A673 (cell line): ENCODE data around the gene FZD1. TPM values are rescaled to one million over a fixed set of nuclear protein-coding genes. Genes with fewer than 3 reads are reported as not detected.

Experiments
- BruUV-seq: library from RNA; stranded (reverse); fragments of 400-500 nt; replicated peaks from 2 replicates; lab custom pipeline; 2021; lab: Mats Ljungman, UMichigan
- CTCF ChIA-PET: fragments of 300-600 bp; sonication (Branson Sonifier 250); formaldehyde crosslinking; loops from one replicate; lab custom pipeline; 2022; ENCODE audit warnings: antibody characterized with exemption; lab: Charles Lee
- POLR2A ChIA-PET: fragments of 300-600 bp; sonication (Branson Sonifier 250); formaldehyde crosslinking; loops from one replicate; lab custom pipeline; 2022; ENCODE audit warnings: antibody characterized with exemption; ENCODE audit not compliant: low non-redundant PET; lab: Charles Lee
- DNase-seq: peaks from one replicate; pipeline ENCODE4 v3.0.0-alpha.2; 2015; ENCODE audit warnings: low spot score
- H3K27ac ChIP-seq: fragments of 200-600 bp; sonication (generic); 2 replicates; pipeline ENCODE4 v1.5.1; 2016; ENCODE audit warnings: mixed run types, low read depth, mild to moderate bottlenecking, mixed read lengths, antibody characterized with exemption, low read length; ENCODE audit not compliant: poor library complexity, severe bottlenecking
- H3K27me3 ChIP-seq: fragments of 200-600 bp; sonication (generic); replicated peaks from 2 replicates; pipeline ENCODE4 v1.6.1; 2017; ENCODE audit warnings: mixed run types, low read depth, mild to moderate bottlenecking, mixed read lengths, antibody characterized with exemption, low read length; ENCODE audit not compliant: insufficient read depth, poor library complexity
- H3K36me3 ChIP-seq: fragments of 200-600 bp; sonication (generic); 2 replicates; pipeline ENCODE4 v1.6.1; 2016; ENCODE audit warnings: mixed run types, mild to moderate bottlenecking, mixed read lengths, antibody characterized with exemption, low read length; ENCODE audit not compliant: insufficient read depth, poor library complexity, severe bottlenecking
- H3K4me1 ChIP-seq: fragments of 200-600 bp; sonication (generic); 2 replicates; pipeline ENCODE4 v1.6.1; 2017; ENCODE audit warnings: mixed run types, mild to moderate bottlenecking, mixed read lengths, antibody characterized with exemption, low read length; ENCODE audit not compliant: insufficient read depth, poor library complexity, severe bottlenecking
- H3K4me3 ChIP-seq: fragments of 200-600 bp; sonication (generic); 2 replicates; pipeline ENCODE4 v1.5.1; 2016; ENCODE audit warnings: low read depth, mixed run types, mild to moderate bottlenecking, mixed read lengths, low read length; ENCODE audit not compliant: poor library complexity, severe bottlenecking
- H3K9me3 ChIP-seq: fragments of 200-600 bp; sonication (generic); 2 replicates; pipeline ENCODE4 v1.6.1; 2016; ENCODE audit warnings: mixed run types, low read depth, mild to moderate bottlenecking, mixed read lengths, antibody characterized with exemption, low read length; ENCODE audit not compliant: poor library complexity, severe bottlenecking
- CTCF ChIP-seq: fragments of 300-800, 200-600 bp; sonication (generic); conservative IDR thresholded peaks from 2 replicates; pipeline ENCODE4 v1.5.1; 2017; ENCODE audit warnings: low read depth, mild to moderate bottlenecking, antibody characterized with exemption, low read length, moderate library complexity, mixed read lengths
- EZH2 ChIP-seq: fragments of 200-600 bp; sonication (generic); IDR thresholded peaks from 2 replicates; pipeline ENCODE4 v1.6.1; 2017; ENCODE audit warnings: borderline replicate concordance, low read depth, mild to moderate bottlenecking, mixed read lengths, antibody characterized with exemption, low read length; ENCODE audit not compliant: poor library complexity, severe bottlenecking
- intact Hi-C: fragments of 100-400 bp; cut with micrococcal nuclease; formaldehyde crosslinking; loops from one replicate; pipeline ENCODE4 v1.10.0; 2022; ENCODE audit not compliant: unreplicated experiment
- total RNA-seq: library from RNA; stranded (reverse); gene quantifications from 2 replicates; pipeline ENCODE4 v1.2.3, GENCODE V29; 2021

Gene FZD1
- total RNA-seq, 1 experiment from 2014 or later: 49.9 TPM

- Histone ChIP-seq H3K9me3 (no peaks in the 10 kb centered on the region), H3K36me3 (no peaks in the 10 kb centered on the region), H3K27ac (no peak overlapping the region), H3K4me3 (no peak overlapping the region), H3K4me1 (peaks cover 31% of the 10 kb centered on the region), H3K27me3 (no peaks in the 10 kb centered on the region)
- intact Hi-C loops: loop anchor here (10.0 kb wide), 1 partner anchor 554 kb away; no protein-coding TSS in a partner anchor
- no peak for TF ChIP-seq EZH2
- TF ChIP-seq CTCF: no peak
- BruUV-seq: no TSS peak
- ChIA-PET CTCF (no interaction called here), POLR2A (no interaction called here)
- no peak for DNase-seq
These were observed 56.3 kb downstream of the FZD1 start for GRCh38 chr7:91320366-91321078.
